NCI-H510A treated with DMSO at 0.1 percent for 48 hours (cell line): ENCODE data around the gene RTF2.

Source experiments
- DNase-seq: peaks from one replicate; lab custom pipeline; 2025; lab: John Stamatoyannopoulos, UW

Gene RTF2

DNA sequence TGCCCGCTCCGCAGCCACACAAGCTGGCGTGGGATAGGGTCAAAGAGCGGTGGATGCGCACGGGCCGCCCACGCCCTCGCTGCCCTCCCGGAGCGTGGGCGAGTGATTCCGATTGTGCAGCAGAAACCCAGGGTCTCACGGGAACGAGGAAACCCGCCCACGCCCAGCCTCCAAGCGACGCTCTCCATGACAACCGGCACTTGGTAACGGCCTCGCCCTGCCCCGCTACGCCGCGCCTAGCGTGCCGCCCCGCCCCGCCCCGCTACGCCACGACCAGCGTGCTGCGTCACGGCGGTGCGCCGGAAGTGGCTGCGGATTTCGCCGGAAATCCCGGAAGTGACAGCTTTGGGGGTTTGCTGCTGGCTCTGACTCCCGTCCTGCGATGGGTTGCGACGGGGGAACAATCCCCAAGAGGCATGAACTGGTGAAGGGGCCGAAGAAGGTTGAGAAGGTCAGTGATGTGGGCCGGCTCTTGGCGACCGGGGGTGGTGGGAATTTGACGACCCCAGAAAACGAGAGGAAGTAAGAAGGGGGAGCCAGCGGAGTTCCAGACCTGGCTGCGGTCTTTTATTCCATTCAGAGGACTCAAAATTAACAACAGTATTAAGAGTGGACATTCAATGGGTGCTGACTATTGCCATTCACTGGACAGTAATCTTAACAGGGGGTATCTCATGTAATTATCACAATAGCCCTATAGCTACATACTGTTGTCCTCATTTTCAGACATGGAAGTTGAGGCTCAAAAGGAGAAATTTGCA is at the start of gene RTF2:
Gene RTF2, plus strand, starts transcription at position 312 of the 761 bp plus-strand sequence. Its CDS starts 71 bp downstream, at position 383.
- peak; percentile 73 for DNase-seq

DNA sequence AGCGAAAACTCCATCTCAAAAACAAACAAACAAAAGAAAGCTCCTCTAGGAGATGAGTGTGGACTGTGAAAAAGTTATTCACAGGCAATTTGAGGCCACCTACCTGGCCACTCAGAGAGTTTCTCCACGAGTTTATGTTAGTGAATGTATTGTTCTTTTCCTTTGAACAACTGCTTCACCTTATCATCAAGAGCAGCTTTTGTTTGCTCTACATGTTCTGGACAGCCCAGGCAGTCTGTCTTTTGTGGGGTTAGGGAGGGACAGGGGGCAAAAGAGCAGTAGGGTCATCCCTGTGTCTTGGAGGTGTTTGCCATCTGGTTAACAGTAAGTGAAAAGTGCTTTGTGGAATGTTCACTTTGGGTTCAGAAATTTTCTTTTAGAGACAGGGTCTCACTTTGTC is 48.4 kb upstream of the RTF2 start:
- DNase-seq, result no peak

DNA sequence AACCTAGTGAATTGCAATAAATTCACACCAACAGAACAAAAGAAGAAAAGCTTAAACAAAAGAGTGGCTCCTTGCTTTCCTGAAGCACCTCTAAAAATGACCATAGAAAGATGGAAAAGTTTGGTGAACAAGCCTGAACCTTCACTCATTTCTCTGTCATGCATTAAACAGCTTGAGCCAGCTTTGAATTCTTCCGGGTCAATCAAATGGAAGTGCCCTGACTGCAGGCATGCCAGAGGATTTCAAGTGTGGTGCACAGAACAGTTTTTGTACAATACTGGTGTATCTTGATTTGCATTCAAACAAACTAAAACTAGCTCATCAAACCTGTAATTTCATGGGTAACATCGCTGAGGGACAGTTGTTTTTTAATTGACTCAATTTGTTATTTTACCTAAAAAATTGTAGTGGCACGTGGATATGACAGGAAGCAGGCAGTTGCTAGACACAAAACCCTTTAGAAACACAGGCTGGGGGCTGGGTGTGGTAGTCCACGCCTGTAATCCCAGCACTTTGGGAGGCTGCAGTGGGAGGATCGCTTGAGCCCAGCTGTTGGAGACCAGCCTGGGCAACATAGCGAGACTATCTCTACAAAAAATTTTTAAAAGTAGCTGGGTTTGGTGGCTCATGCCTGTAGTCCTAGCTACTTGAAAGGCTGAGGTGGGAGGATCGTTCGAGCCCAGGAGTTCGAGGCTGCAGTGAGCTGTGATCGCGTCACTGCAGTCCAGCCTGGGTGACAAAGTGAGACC is 47.3 kb upstream of the RTF2 start:
- DNase-seq, result no peak

DNA sequence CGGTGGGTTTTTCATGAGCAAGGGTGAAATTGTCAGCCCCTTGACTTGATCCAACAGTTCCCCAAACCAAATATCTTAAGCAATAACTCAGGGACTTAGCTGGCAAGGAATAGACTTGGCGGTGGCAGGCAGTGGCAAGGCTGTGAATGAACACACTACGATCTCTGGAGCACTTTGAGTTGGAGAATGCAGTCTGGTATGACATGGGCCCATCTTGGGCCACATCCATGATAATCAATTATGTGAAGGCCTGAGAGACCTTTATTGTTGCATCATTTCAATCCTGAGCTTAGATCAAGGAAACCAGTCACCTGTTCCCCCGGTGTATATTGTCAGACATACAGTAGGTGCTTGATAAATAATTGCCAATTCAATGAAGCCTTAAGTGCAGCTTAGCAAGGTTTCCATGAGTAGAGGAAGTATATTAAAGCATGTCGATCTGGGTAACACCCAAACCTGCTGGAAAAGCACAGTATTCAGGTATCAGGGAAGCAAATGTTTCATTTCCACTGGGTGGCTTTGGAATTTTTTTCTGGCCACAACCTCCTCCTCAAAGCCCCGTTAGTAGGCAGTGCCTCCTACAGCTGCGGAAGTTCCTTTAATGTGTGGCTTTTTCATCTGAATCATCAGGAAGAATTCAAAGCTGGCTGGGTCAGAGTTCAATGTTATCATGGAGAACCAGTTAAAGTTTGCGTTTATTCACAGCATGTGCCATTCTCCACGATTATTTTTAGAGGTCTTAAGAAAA is 46.2 kb upstream of the RTF2 start:
- DNase-seq, result no peak

DNA sequence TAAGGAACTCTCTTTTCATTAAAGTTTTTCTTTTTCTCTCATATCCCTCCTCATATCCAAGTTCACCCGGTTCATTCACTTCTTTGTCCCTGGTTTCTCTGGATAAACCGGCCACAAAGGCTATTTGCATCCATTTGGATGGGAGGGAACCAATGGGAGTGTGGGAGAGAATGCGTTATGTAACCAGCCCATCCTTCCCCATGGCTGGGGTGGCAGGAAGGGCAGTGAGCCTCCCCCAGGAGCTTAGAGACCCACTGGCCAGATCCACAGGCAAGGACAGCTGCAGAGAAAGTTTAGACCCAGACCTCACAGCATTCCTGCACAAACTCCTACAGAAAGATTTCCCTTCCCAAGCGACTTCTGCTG is 45.6 kb upstream of the RTF2 start:
- no peak for DNase-seq

DNA sequence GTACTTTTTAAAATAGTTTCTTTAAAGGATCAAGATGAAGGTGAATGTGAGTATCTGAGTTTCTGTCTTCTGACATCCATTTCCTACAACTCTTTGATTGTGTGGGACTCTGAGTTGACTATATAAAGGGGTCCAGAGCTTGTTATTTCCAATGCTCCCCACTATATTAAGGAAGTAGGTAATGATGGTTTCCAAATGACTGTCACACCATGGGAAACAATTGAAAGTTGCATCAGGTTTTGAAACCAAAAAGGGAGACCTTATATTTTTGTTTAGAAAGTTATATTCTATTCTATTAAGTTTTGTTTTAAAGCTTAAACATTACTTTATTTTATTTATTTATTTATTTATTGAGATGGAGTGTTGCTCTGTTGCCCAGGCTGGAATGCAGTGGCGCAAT is 45.2 kb upstream of the RTF2 start:
- DNase-seq, result no peak

- DNase-seq, result no peak
Observed at GRCh38 chr20:56423886-56424285, 44.5 kb upstream of the RTF2 start.

DNA sequence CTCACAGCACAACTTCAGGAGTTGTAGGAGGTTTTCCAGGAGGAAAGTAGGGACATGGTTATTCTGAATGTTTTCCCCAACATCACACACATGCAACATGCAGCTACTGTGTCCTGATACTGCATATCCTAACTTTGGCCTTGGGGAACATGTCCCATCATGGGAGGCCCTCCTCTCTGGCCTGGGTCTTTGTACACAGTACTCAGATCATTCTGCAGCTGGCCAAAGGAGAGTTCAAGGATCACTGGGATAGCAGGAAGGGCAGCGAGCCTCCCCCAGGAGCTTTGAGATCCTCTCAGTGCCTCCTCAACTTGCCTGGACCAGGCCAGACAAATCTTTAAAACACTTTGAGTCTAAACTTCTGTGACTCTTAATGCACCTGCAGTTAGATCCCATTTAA is 43.5 kb upstream of the RTF2 start:
- no peak for DNase-seq

DNA sequence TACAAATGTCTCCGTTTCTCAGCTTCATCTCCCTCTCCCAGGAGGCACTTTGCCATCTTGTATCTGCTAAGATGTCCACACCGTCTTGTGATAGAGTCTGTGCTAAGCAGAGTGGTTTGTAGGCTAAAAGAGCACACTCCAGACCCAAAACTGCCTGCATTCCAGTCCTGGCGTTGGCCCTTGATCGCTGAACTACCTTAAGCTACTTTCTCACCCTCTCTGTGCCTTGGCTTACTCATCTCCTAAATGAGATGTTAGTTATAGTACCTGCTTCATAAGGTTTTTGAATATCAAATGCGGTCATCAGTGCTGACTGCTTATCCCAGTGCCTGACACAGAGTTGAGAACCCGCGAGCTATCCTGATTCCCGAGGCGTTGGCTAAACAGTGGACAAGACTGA is 42.4 kb upstream of the RTF2 start:
- no peak for DNase-seq

DNA sequence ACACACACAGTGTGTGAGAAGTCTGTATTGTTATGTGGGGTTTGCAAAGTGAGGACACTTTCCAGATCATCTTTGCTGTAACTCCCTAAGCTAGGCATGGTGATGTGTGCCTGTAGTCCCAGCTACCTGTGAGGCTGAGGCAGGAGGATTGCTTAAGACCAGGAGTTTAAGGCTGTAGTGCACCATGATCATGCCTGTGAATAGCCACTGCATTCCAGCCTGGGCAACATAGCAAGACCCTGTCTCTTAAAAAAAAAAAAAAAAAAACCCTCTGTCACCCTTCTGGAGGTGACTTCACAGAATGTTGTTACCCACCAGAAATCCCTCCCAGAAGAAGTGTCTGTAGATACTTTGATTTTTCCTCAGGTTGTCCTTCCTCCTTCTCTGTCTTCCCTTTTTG is 41.5 kb upstream of the RTF2 start:
- no peak for DNase-seq

DNA sequence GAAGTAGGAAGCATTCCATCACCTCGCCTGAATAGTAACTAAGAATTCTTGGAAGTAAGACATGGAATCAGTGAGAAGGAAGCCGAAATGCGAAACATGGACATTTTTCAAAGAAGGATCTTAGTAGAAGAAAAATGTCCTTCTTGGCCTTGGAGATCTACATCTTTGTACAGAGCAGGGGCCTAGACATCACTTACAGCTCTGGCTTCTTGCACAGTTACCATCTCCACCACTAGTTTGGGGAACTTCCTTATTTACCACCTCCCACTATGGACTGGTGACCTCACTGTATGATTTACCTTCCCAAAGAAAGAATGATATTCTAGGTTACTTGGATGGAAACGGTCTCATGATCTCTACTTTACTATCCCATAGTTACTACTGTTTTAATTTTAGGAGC is 40.6 kb upstream of the RTF2 start:
- DNase-seq, result no peak

- no peak for DNase-seq
Observed at GRCh38 chr20:56428410-56428809, 40.0 kb upstream of the RTF2 start.

- no peak for DNase-seq
Observed at GRCh38 chr20:56428881-56429280, 39.5 kb upstream of the RTF2 start.

GRCh38 chr20:56429502-56429901 is 38.9 kb upstream of the RTF2 start:
- no peak for DNase-seq

DNA sequence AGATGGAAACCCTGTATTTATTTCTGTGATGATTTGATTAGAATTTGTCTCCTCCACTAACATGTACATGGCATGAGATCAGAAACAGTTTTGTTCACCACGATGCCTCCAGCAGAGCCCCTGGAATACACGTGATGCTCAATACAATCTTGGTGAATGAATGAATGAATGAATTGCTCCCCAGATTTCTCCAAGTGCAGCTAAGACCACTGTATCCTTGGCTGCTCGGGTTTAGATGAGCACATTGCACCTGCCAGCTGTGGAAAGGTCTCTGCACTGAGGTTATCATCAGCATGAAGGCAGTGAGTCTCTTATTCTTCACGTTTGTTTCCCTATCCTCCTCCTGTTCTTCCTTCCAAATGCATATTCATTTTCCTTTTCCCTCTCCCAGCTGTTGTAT is 38.5 kb upstream of the RTF2 start:
- no peak for DNase-seq

DNA sequence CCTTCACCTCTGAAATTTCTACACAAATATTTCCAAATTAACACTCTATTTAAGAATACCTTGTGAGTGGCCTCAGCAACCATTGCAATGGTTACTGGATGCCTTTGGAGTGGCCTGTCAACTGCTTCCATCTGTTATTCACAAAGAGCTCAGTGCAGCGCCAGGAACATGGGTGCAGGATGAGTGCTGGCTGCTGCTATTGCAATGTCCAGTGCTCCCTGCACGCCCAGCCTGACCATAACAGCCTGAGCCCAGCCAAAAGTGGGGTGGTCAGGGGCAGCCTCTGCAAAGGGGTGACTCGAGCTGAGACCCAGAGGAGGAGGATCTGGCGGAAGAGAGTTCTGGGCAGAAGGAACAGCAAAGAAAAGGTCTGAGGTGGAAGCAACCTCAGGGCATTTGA is 38.0 kb upstream of the RTF2 start:
- DNase-seq, result no peak

DNA sequence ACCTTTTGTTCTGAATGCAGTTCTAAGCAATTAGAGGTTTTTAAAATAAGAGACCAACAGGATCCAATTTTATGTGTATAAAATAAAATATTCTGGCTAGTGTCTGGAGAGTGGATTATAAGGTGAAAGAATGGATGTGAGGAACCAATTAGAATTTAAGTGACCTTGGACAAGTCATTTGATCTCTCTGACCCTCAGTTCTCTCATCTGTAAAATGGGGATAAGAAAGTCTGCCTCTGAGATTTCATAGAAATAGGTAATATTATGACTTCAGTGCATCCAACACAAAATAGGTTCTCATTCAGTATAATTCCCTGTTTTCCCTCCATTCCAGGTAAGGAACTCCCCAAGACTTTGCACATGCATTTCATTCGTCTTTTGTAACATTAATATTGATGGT is 37.5 kb upstream of the RTF2 start:
- no peak for DNase-seq

GRCh38 chr20:56431471-56431870 is 37.0 kb upstream of the RTF2 start:
- no peak for DNase-seq

GRCh38 chr20:56433221-56433879 is 35.1 kb upstream of the RTF2 start:
- DNase-seq, result no peak

DNA sequence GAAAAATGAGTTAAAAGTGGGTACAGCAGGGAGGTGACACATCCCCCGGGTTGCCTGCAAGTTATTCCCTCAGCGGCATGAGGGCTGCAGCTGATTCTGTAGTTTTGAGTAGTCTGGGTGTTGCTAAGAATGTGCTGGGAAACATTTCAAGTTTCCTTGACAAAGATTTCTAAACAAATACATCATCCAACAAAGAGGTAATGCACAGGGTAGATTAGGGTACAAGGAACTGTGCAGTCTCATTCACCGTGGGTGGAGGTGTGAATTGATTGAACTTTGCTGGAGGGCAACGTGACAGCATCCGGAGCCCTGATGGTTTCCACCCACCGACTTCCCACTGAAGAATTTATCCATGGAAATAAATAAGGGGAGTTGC is 34.6 kb upstream of the RTF2 start:
- DNase-seq, result no peak

DNA sequence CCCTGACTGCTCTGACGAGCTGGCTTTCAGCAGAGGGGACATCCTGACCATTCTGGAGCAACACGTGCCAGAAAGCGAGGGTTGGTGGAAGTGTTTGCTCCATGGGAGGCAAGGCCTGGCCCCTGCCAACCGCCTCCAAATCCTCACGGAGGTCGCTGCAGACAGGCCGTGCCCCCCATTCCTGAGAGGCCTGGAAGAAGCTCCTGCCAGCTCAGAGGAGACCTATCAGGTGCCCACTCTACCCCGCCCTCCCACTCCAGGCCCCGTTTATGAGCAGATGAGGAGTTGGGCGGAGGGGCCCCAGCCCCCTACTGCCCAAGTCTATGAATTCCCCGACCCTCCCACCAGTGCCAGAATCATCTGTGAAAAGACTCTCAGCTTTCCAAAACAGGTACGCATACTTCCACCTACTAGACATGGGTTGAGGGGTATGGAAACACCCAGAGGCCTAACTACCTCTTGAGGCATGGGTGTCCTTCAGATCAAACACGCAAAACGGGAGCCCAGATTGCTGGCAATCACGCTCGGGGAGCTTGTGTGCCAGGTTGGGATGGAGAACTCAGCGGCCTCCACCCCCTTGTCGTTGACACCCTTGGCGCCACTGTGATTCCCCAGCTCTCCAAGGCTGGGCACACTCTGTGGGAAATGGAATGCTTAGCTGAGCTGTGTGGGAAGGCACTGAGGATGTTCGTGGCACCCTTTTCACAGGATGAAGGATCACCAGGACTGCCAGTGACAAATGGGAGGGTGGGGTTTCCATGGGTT is 31.0 kb upstream of the RTF2 start:
- DNase-seq, result no peak

- no peak for DNase-seq
Observed at GRCh38 chr20:56438284-56438683, 30.1 kb upstream of the RTF2 start.
